Right lobe of liver (tissue), 4 donors: Measurements from ENCODE around the gene SLC25A51.

Experiments
- CTCF ChIP-seq, 4 donors: fragments of 200-600 bp in 3 of 4; fragments of 450-650 bp in 1 of 4; IDR thresholded peaks; one replicate each; pipeline versions ENCODE4 v1.5.1 to v1.8.0; 2016 to 2022; ENCODE audit warnings: antibody characterized with exemption in 4 of 4, mild to moderate bottlenecking in 2 of 4
- POLR2A ChIP-seq: fragments of 450-650 bp; IDR thresholded peaks from one replicate; pipeline ENCODE4 v1.6.1; 2017; ENCODE audit warnings: antibody characterized with exemption, mild to moderate bottlenecking
- donor health status: DM: no; HTN: no; CAD: no.
- donor health status: DM: no; HTN: no; CAD: no.
- donor health status: DM: no; HTN: yes; CAD: no.

GRCh38 chr9:37946041-37946440, 42.1 kb upstream of the SLC25A51 start:
- TF ChIP-seq CTCF (IDR thresholded peaks at IDR 0.05): no peak
- no peak for TF ChIP-seq POLR2A
